B cell (primary cell): ENCODE results near the gene ERBB2. TPM values are rescaled to one million over a fixed set of nuclear protein-coding genes. Genes with fewer than 3 reads are reported as not detected.

Experiments
- ATAC-seq: fragments of 200-7000 bp; cut with Tn5 transposase; one replicate; pipeline ENCODE4 v1.10.0; 2021; ENCODE audit warnings: low read depth, mild to moderate bottlenecking, moderate number of reproducible peaks, moderate library complexity
- CTCF ChIA-PET: fragments of 350-600 bp; sonication (Branson Sonifier 250); formaldehyde crosslinking; loops from one replicate; lab custom pipeline; 2021; ENCODE audit warnings: antibody characterized with exemption, inconsistent platforms; lab: Charles Lee
- POLR2A ChIA-PET: fragments of 350-600 bp; sonication (Branson Sonifier 250); formaldehyde crosslinking; loops from one replicate; lab custom pipeline; 2021; ENCODE audit warnings: antibody characterized with exemption; lab: Charles Lee
- DNase-seq: peaks from one replicate; pipeline ENCODE4 v3.0.0; 2013
- H2AFZ ChIP-seq: 2 replicates; pipeline ENCODE4 v1.6.1; 2012; ENCODE audit warnings: mild to moderate bottlenecking, low read depth, low read length; ENCODE audit not compliant: insufficient read depth, poor library complexity, severe bottlenecking
- H3K27ac ChIP-seq, 2 donors: 1 replicate in 1 of 2; 2 replicates in 1 of 2; pipeline ENCODE4 v1.5.1; 2012 to 2013; ENCODE audit warnings: low read length in 2 of 2, mild to moderate bottlenecking in 2 of 2, moderate library complexity in 1 of 2
- H3K27me3 ChIP-seq, 4 experiments: fragments of 200-600 bp in 1 of 4; sonication (generic) in 1 of 4; replicated peaks in 1 of 4; 1 replicate in 2 of 4; 2 replicates in 2 of 4; pipeline versions ENCODE4 v1.6.1 to v1.7.0; 2013 to 2016; ENCODE audit warnings: low read length in 3 of 4, mild to moderate bottlenecking in 2 of 4, mixed read lengths in 1 of 4, moderate library complexity in 1 of 4; ENCODE audit not compliant: insufficient read depth in 4 of 4, control insufficient read depth in 3 of 4; ENCODE audit errors: control extremely low read depth in 1 of 4
- H3K36me3 ChIP-seq, 2 experiments: replicated peaks in 1 of 2; 1 replicate in 1 of 2; 2 replicates in 1 of 2; pipeline versions ENCODE4 v1.6.1 to v1.7.1; 2013; ENCODE audit warnings: low read length in 1 of 2; ENCODE audit not compliant: insufficient read depth in 2 of 2, control insufficient read depth in 1 of 2; ENCODE audit errors: control extremely low read depth in 1 of 2, extremely low read depth in 1 of 2
- H3K4me1 ChIP-seq, 2 donors: fragments of 200-600 bp in 1 of 2; sonication (generic) in 1 of 2; 1 replicate in 1 of 2; 2 replicates in 1 of 2; pipeline versions ENCODE4 v1.5.1 to v1.6.1; 2013 to 2017; ENCODE audit warnings: low read length in 2 of 2; ENCODE audit not compliant: control insufficient read depth in 2 of 2, insufficient read depth in 2 of 2
- H3K4me2 ChIP-seq: replicated peaks from 2 replicates; pipeline ENCODE3; 2012; ENCODE audit warnings: mild to moderate bottlenecking, low read depth, low read length; ENCODE audit not compliant: poor library complexity, severe bottlenecking
- H3K4me3 ChIP-seq, 5 experiments: fragments of 200-600 bp in 1 of 5; sonication (generic) in 1 of 5; 1 replicate in 3 of 5; 2 replicates in 2 of 5; pipeline versions ENCODE4 v1.5.1 to v1.7.0; 2011 to 2016; ENCODE audit warnings: low read length in 4 of 5, mild to moderate bottlenecking in 4 of 5, low read depth in 2 of 5, control low read depth in 1 of 5, moderate library complexity in 1 of 5; ENCODE audit not compliant: insufficient read depth in 1 of 5; ENCODE audit errors: control extremely low read depth in 1 of 5, extremely low read depth in 1 of 5
- H3K79me2 ChIP-seq: fragments of 200-600 bp; sonication (generic); one replicate; pipeline ENCODE4 v1.6.0; 2016; ENCODE audit warnings: low read length; ENCODE audit not compliant: control insufficient read depth, insufficient read depth
- H3K9ac ChIP-seq: fragments of 200-600 bp; sonication (generic); 2 replicates; pipeline ENCODE4 v1.6.1; 2017; ENCODE audit warnings: mild to moderate bottlenecking, low read length, moderate library complexity
- H3K9me3 ChIP-seq, 3 donors: one replicate each; pipeline versions ENCODE4 v1.6.1 to v1.7.1; 2013; ENCODE audit warnings: low read length in 2 of 3; ENCODE audit not compliant: control insufficient read depth in 2 of 3, insufficient read depth in 1 of 3; ENCODE audit errors: control extremely low read depth in 1 of 3
- H4K20me1 ChIP-seq: 2 replicates; pipeline ENCODE4 v1.6.0; 2012; ENCODE audit warnings: mild to moderate bottlenecking, low read length; ENCODE audit not compliant: insufficient read depth, control insufficient read depth, poor library complexity, severe bottlenecking
- H3K27ac Mint-ChIP-seq: one replicate; pipeline ENCODE4 v1.8.0; 2021; ENCODE audit warnings: mixed read lengths
- H3K27me3 Mint-ChIP-seq: one replicate; pipeline ENCODE4 v1.8.0; 2021; ENCODE audit warnings: mixed read lengths
- H3K4me1 Mint-ChIP-seq: one replicate; pipeline ENCODE4 v1.8.0; 2021; ENCODE audit warnings: mixed read lengths
- H3K4me3 Mint-ChIP-seq: one replicate; pipeline ENCODE4 v1.8.0; 2021; ENCODE audit warnings: mixed read lengths
- H3K9me3 Mint-ChIP-seq: one replicate; pipeline ENCODE4 v1.8.0; 2022; ENCODE audit warnings: mixed read lengths; ENCODE audit not compliant: insufficient read depth
- CTCF ChIP-seq: fragments of 200-600 bp; IDR thresholded peaks from one replicate; pipeline ENCODE4 v1.8.0; 2022; ENCODE audit warnings: antibody characterized with exemption, mild to moderate bottlenecking
- EZH2 ChIP-seq: IDR thresholded peaks from 2 replicates; pipeline ENCODE4 v1.6.1; 2012; ENCODE audit warnings: borderline replicate concordance, low read depth, mild to moderate bottlenecking, moderate library complexity, low read length; ENCODE audit not compliant: insufficient read depth, poor library complexity, severe bottlenecking
- WGBS: methylation state at CpG from one replicate; pipeline ENCODE4 v1.1.5; 2013; ENCODE audit warnings: missing lambda C conversion rate; ENCODE audit not compliant: insufficient coverage; 5-methylcytosine and 5-hydroxymethylcytosine counted together
- intact Hi-C: fragments of 100-400 bp; cut with micrococcal nuclease; formaldehyde crosslinking; loops from one replicate; pipeline ENCODE4 v1.10.0; 2022
- polyA plus RNA-seq: library from polyadenylated mRNA; depleted of rRNA; stranded (reverse); fragments of >200 nt; gene quantifications from 2 replicates; pipeline ENCODE4 v1.2.3, GENCODE V29; 2012
- total RNA-seq, 2 donors: library from RNA; stranded (reverse); fragments of 120-200 nt in 1 of 2; gene quantifications; 1 replicate in 1 of 2; 2 replicates in 1 of 2; pipeline versions ENCODE4 v1.2.3 to v1.2.4, GENCODE V29; 2013 to 2022

Gene ERBB2
- total and polyA plus RNA-seq, 2 donors (not counting 1 experiment from before 2014, with no cell fraction given), result 3.2 to 8.4 TPM

- no peaks in the 10 kb centered on the region for H3K79me2 ChIP-seq
- H3K27me3 Mint-ChIP-seq, result peaks cover 13% of the 10 kb centered on the region
- peaks cover 60 to 75% of the 10 kb centered on the region in 2 donors for H3K4me1 ChIP-seq
- H3K27ac ChIP-seq, result peak overlapping the region in 1 of 2 donors; percentile 94
- H3K4me1 Mint-ChIP-seq, result peaks cover 63% of the 10 kb centered on the region
- no peak for TF ChIP-seq CTCF
- TF ChIP-seq EZH2, result no peak
- peaks cover 0 to 3% of the 10 kb centered on the region in 2 experiments for H3K36me3 ChIP-seq
- H2AFZ ChIP-seq, result no peak overlapping the region
- intact Hi-C loops, result no loop called here
- no peak for ATAC-seq
- no peaks in the 10 kb centered on the region for H4K20me1 ChIP-seq
- peaks cover 0 to 22% (median 0%) of the 10 kb centered on the region in 4 experiments for H3K27me3 ChIP-seq
- DNase-seq, result no peak
- H3K9me3 Mint-ChIP-seq, result no peaks in the 10 kb centered on the region
- WGBS, result 87% methylated on average over 13 of the region's 13 CpGs
- no peak overlapping the region for H3K9ac ChIP-seq
- H3K4me3 ChIP-seq, result no peak overlapping the region
- peak overlapping the region; percentile 41 for H3K27ac Mint-ChIP-seq
- peaks cover 0 to 6% (median 0%) of the 10 kb centered on the region in 3 donors for H3K9me3 ChIP-seq
- peak overlapping the region; percentile 59 for H3K4me2 ChIP-seq
- CTCF ChIA-PET, result interaction anchor here (1.1 to 8.7 kb wide), 5 partner anchors 10 to 52 kb away, joined by 3 to 109 read pairs (median 4); partner anchors contain the start of gene PGAP3
- no peak overlapping the region for H3K4me3 Mint-ChIP-seq
- POLR2A ChIA-PET, result no interaction called here
These were observed 26.4 kb upstream of the ERBB2 start for GRCh38 chr17:39673335-39674081.

- DNase-seq (peak; percentile 10), ATAC-seq (no peak)
- H3K4me3 Mint-ChIP-seq, result no peak overlapping the region
- H3K4me1 ChIP-seq, result peaks cover 63 to 77% of the 10 kb centered on the region in 2 donors
- WGBS, result 84% methylated on average over 5 of the region's 5 CpGs
- no peak overlapping the region for H3K9ac ChIP-seq
- peaks cover 0 to 16% (median 0%) of the 10 kb centered on the region in 4 experiments for H3K27me3 ChIP-seq
- peaks cover 0 to 6% (median 0%) of the 10 kb centered on the region in 3 donors for H3K9me3 ChIP-seq
- H2AFZ ChIP-seq, result no peak overlapping the region
- no peaks in the 10 kb centered on the region for H3K79me2 ChIP-seq
- peak overlapping the region; percentile 59 for H3K4me2 ChIP-seq
- intact Hi-C loops, result no loop called here
- no peaks in the 10 kb centered on the region for H4K20me1 ChIP-seq
- H3K27me3 Mint-ChIP-seq, result peaks cover 9% of the 10 kb centered on the region
- no peak overlapping the region for H3K4me3 ChIP-seq
- TF ChIP-seq CTCF (no peak), EZH2 (no peak)
- ChIA-PET POLR2A (interaction anchor here (0.6 to 2.8 kb wide), 6 partner anchors 14 to 81 kb away, joined by 3 to 17 read pairs (median 7); partner anchors contain the start of gene PGAP3), CTCF (interaction anchor here (1.0 to 3.1 kb wide), 5 partner anchors 13 to 52 kb away, joined by 3 to 19 read pairs (median 5); partner anchors contain the start of gene PGAP3)
- H3K27ac ChIP-seq, result peak overlapping the region; percentile 65 to 94
- peak overlapping the region; percentile 98 for H3K27ac Mint-ChIP-seq
- peaks cover 67% of the 10 kb centered on the region for H3K4me1 Mint-ChIP-seq
- H3K9me3 Mint-ChIP-seq, result no peaks in the 10 kb centered on the region
- H3K36me3 ChIP-seq, result peaks cover 0 to 5% of the 10 kb centered on the region in 2 experiments
These were observed 25.7 kb upstream of the ERBB2 start for GRCh38 chr17:39674179-39674578.
